Measurements from ENCODE around the gene RALGAPA1. TPM values are rescaled to one million over a fixed set of nuclear protein-coding genes. Genes with fewer than 3 reads are reported as not detected.
"Not testable (repeated sequence)": the region's sequence is repeated elsewhere in the genome, so short reads cannot be mapped to it uniquely, and the experiment has no call there.

RALGAPA1 gene
- total RNA-seq: 40.3 and 48.5 TPM in 2 replicates

- intact Hi-C loops (cut with micrococcal nuclease): loop anchor here (1.0 to 5.0 kb wide), 7 partner anchors 17 to 762 kb away; partner anchors contain the start of genes BRMS1L, FAM177A1, PPP2R3C and PRORP
- not testable (repeated sequence) for H3K9me3 Mint-ChIP-seq
- H3K4me1 Mint-ChIP-seq (ENCODE audit: low read depth): peaks cover 29% of the 10 kb centered on the region
Measured at GRCh38 chr14:35808638-35809563, at the start of gene RALGAPA1. TSS of gene RALGAPA1 (minus strand) at chr14:35809295. CDS start at chr14:35808835, 460 bp downstream.

DNA sequence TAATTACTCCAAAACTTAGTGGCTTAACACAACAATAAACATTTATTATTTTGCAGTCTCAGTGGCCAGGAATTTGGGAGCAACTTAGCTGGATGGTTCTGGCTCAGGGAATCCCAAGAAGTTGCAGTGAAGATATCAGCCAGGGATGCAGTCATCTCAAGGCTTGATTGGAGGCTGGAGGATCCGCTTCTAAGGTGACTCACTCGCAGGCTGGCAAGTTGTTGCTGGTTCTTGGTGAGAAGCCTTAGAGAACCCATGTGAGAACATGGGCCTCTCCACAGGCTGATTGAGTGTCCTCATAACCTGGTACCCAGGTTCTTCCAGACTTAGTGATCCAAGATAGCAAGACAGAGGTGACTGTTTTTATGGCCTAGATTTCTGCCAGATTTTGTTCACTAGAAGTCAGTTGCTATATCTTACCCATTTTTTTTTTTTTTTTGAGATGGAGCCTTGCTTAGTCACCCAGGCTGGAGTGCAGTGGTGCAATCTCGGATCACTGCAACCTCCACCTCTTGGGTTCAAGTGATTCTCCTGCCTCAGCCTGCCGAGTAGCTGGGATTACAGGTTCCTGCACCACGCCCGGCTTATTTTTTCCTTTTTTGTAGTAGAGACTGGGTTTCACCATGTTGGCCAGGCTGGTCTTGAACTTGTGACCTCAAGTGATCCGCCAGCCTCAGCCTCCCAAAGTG is 49.6 kb upstream of the RALGAPA1 start:
- H3K9me3 Mint-ChIP-seq: no peaks in the 10 kb centered on the region
- H3K4me3 Mint-ChIP-seq: no peak overlapping the region
- H3K36me3 Mint-ChIP-seq (ENCODE audit: low read depth): peaks cover 17% of the 10 kb centered on the region
- H3K4me1 Mint-ChIP-seq (ENCODE audit: low read depth): no peaks in the 10 kb centered on the region
- DNase-seq (ENCODE audit: low spot score): no peak
- H3K27ac Mint-ChIP-seq: no peak overlapping the region
- intact Hi-C loops (cut with micrococcal nuclease): no loop called here
- no peaks in the 10 kb centered on the region for H3K27me3 Mint-ChIP-seq (ENCODE audit: insufficient read depth)

More at GRCh38 chr14:35808638-35809563, at the start of gene RALGAPA1:
- peak within 1 kb of the TSS; percentile 100 for H3K4me3 Mint-ChIP-seq
- H3K27ac Mint-ChIP-seq: peak within 1 kb of the TSS; percentile 97
- not testable (repeated sequence) for H3K36me3 Mint-ChIP-seq (ENCODE audit: low read depth); H3K27me3 Mint-ChIP-seq (ENCODE audit: insufficient read depth)
- DNase-seq (ENCODE audit: low spot score): peak; percentile 89

DNA sequence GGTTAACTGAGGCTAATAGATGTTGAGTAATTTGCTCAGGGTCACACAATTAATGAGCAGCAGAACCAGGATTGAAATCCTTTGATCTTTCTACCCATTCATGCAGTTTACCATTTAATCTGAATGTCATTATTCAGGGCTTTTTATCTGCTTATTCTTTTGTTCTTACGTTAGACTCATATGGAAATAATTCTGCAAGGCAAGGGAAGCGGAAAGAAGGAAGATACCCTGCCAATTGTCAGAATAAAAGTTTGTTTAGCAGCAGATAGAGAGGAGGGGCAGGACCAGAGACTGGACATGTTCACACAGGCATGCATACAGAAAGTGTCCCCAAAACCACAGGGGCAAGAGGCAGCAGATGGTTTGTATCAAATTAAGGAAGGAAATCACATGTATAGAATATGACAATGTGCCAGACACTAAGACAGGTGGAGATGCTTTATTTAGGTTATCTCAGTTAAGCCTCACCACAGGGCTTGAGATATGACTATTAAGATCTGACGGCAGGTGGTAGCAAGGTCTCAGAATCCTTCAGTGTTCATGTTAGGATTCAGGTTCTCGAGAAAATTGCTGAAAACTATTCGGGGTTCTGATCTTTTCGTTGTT is 46.9 kb upstream of the RALGAPA1 start:
- no peaks in the 10 kb centered on the region for H3K27me3 Mint-ChIP-seq (ENCODE audit: insufficient read depth)
- H3K27ac Mint-ChIP-seq: no peak overlapping the region
- no peaks in the 10 kb centered on the region for H3K4me1 Mint-ChIP-seq (ENCODE audit: low read depth)
- no peak for DNase-seq (ENCODE audit: low spot score)
- H3K4me3 Mint-ChIP-seq: no peak overlapping the region
- H3K36me3 Mint-ChIP-seq (ENCODE audit: low read depth): peaks cover 12% of the 10 kb centered on the region
- intact Hi-C loops (cut with micrococcal nuclease): no loop called here
- peaks cover 5% of the 10 kb centered on the region for H3K9me3 Mint-ChIP-seq

- intact Hi-C loops (cut with micrococcal nuclease): no loop called here
- DNase-seq (ENCODE audit: low spot score): no peak
- H3K27ac Mint-ChIP-seq: no peak overlapping the region
- H3K36me3 Mint-ChIP-seq (ENCODE audit: low read depth): peaks cover 14% of the 10 kb centered on the region
- no peak overlapping the region for H3K4me3 Mint-ChIP-seq
- H3K9me3 Mint-ChIP-seq: peaks cover 6% of the 10 kb centered on the region
- no peaks in the 10 kb centered on the region for H3K27me3 Mint-ChIP-seq (ENCODE audit: insufficient read depth)
- no peaks in the 10 kb centered on the region for H3K4me1 Mint-ChIP-seq (ENCODE audit: low read depth)
Measured at GRCh38 chr14:35854696-35855270, 45.7 kb upstream of the RALGAPA1 start.

GRCh38 chr14:35853225-35853624 is 44.1 kb upstream of the RALGAPA1 start:
- DNase-seq (ENCODE audit: low spot score): no peak
- intact Hi-C loops (cut with micrococcal nuclease): no loop called here

GRCh38 chr14:35851823-35852222 is 42.7 kb upstream of the RALGAPA1 start:
- no peak overlapping the region for H3K27ac Mint-ChIP-seq
- H3K4me1 Mint-ChIP-seq (ENCODE audit: low read depth): no peaks in the 10 kb centered on the region
- H3K36me3 Mint-ChIP-seq (ENCODE audit: low read depth): peaks cover 14% of the 10 kb centered on the region
- intact Hi-C loops (cut with micrococcal nuclease): no loop called here
- no peak for DNase-seq (ENCODE audit: low spot score)
- no peaks in the 10 kb centered on the region for H3K27me3 Mint-ChIP-seq (ENCODE audit: insufficient read depth)
- H3K4me3 Mint-ChIP-seq: no peak overlapping the region
- H3K9me3 Mint-ChIP-seq: peaks cover 6% of the 10 kb centered on the region

More at GRCh38 chr14:35853225-35853624, 44.1 kb upstream of the RALGAPA1 start:
- H3K4me1 Mint-ChIP-seq (ENCODE audit: low read depth): no peaks in the 10 kb centered on the region
- peaks cover 6% of the 10 kb centered on the region for H3K9me3 Mint-ChIP-seq
- peaks cover 14% of the 10 kb centered on the region for H3K36me3 Mint-ChIP-seq (ENCODE audit: low read depth)
- H3K27ac Mint-ChIP-seq: no peak overlapping the region
- no peaks in the 10 kb centered on the region for H3K27me3 Mint-ChIP-seq (ENCODE audit: insufficient read depth)
- no peak overlapping the region for H3K4me3 Mint-ChIP-seq

DNA sequence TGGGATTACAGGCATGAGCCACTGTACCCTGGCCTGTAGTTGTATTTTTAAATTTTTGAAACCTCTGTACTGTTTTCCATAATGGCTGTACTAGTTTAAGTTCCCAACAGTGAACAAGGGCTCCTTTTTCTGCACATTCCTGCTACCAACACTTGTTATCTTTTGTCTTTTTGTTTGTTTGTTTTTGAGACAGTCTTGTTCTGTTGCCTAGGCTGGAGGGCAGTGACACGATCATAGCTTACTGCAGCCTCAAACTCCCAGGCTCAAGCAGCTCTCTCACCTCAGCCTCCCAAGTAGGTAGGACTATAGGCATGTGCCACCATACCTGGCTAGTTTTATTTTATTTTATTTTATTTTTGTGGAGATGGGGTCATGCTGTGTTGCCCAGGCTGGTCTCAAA is 40.0 kb upstream of the RALGAPA1 start:
- no peak for DNase-seq (ENCODE audit: low spot score)
- H3K36me3 Mint-ChIP-seq (ENCODE audit: low read depth): peaks cover 20% of the 10 kb centered on the region
- H3K4me3 Mint-ChIP-seq: no peak overlapping the region
- peaks cover 6% of the 10 kb centered on the region for H3K9me3 Mint-ChIP-seq
- peaks cover 4% of the 10 kb centered on the region for H3K4me1 Mint-ChIP-seq (ENCODE audit: low read depth)
- H3K27me3 Mint-ChIP-seq (ENCODE audit: insufficient read depth): no peaks in the 10 kb centered on the region
- intact Hi-C loops (cut with micrococcal nuclease): no loop called here
- no peak overlapping the region for H3K27ac Mint-ChIP-seq

DNA sequence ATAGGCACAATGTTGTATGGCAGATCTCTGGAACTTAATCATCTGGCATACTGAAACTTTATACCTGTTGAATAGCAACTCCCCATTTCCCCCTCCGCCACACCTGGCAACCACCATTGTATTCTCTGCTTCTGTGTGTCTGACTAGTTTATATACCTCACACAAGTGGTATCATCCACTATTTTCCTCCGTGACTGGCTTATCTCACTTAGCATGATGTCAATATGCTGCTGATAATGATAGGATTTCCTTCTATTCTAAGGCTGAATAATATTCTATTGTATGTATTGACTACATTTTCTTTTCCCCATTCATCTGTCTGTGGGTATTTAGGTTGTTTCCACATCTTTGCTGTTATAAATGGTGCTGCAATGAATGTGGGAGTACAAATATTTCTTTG is 38.5 kb upstream of the RALGAPA1 start:
- H3K27ac Mint-ChIP-seq: no peak overlapping the region
- DNase-seq (ENCODE audit: low spot score): no peak
- peaks cover 34% of the 10 kb centered on the region for H3K36me3 Mint-ChIP-seq (ENCODE audit: low read depth)
- peaks cover 4% of the 10 kb centered on the region for H3K4me1 Mint-ChIP-seq (ENCODE audit: low read depth)
- H3K4me3 Mint-ChIP-seq: no peak overlapping the region
- intact Hi-C loops (cut with micrococcal nuclease): no loop called here
- peaks cover 14% of the 10 kb centered on the region for H3K9me3 Mint-ChIP-seq
- no peaks in the 10 kb centered on the region for H3K27me3 Mint-ChIP-seq (ENCODE audit: insufficient read depth)

DNA sequence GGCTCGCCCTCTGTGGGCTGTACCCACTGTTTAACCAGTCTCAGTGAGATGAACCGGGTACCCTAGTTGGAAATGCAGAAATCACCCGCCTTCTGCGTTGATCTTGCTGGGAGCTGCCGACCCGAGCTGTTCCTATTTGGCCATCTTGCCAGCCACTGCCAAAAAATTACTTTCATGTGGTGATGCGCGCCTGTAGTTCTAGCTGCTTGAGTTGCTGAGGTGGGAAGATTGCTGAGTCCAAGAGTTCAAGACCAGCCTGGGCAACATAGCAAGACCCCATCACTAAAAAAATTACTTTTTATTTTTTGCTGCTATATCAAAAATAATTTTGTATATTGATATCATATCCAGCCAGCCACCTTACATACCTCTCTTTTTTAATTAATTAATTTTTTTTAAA is 35.4 kb upstream of the RALGAPA1 start:
- Mint-ChIP-seq H3K27me3 (ENCODE audit: insufficient read depth) (no peaks in the 10 kb centered on the region), H3K27ac (no peak overlapping the region), H3K36me3 (ENCODE audit: low read depth) (peaks cover 54% of the 10 kb centered on the region), H3K4me3 (no peak overlapping the region), H3K4me1 (ENCODE audit: low read depth) (peaks cover 4% of the 10 kb centered on the region), H3K9me3 (peaks cover 34% of the 10 kb centered on the region)
- DNase-seq (ENCODE audit: low spot score): no peak
- intact Hi-C loops (cut with micrococcal nuclease): no loop called here

DNA sequence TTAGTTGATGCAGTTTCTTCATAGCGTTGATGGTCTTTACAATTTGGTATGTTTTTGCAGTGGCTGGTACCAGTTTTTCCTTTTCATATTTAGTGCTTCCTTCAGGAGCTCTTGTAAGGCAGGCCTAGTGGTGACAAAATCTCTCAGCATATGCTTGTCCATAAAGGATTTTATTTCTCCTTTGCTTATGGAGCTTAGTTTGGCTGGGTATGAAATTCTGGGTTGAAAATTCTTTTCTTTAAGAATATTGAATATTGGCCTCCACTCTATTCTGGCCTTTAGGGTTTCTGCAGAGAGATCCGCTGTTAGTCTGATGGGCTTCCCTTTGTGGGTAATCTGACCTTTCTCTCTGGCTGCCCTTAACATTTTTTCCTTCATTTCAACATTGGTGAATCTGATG is 33.1 kb upstream of the RALGAPA1 start:
- H3K4me3 Mint-ChIP-seq; H3K27ac Mint-ChIP-seq; DNase-seq (ENCODE audit: low spot score); H3K27me3 Mint-ChIP-seq (ENCODE audit: insufficient read depth); H3K4me1 Mint-ChIP-seq (ENCODE audit: low read depth); intact Hi-C loops (cut with micrococcal nuclease): not testable (repeated sequence)
- H3K36me3 Mint-ChIP-seq (ENCODE audit: low read depth): peaks cover 65% of the 10 kb centered on the region
- H3K9me3 Mint-ChIP-seq: peaks cover 41% of the 10 kb centered on the region

DNA sequence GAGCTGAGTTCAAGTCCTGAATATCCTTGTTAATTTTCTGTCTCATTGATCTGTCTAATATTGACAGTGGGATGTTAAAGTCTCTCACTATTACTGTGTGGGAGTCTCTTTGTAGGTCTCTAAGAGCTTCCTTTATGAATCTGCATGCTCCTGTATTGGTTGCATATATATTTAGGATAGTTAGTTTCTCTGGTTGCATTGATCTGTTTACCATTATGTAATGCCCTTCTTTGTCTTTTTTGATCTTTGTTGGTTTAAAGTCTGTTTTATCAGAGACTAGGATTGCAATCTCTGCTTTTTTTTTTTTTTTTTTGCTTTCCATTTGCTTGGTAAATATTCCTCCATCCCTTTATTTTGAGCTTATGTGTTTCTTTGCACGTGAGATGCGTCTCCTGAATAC is 32.6 kb upstream of the RALGAPA1 start:
- H3K4me3 Mint-ChIP-seq; H3K4me1 Mint-ChIP-seq (ENCODE audit: low read depth); intact Hi-C loops (cut with micrococcal nuclease); H3K27me3 Mint-ChIP-seq (ENCODE audit: insufficient read depth); DNase-seq (ENCODE audit: low spot score); H3K27ac Mint-ChIP-seq: not testable (repeated sequence)
- H3K36me3 Mint-ChIP-seq (ENCODE audit: low read depth): peaks cover 66% of the 10 kb centered on the region
- H3K9me3 Mint-ChIP-seq: peaks cover 41% of the 10 kb centered on the region

- no peak overlapping the region for H3K27ac Mint-ChIP-seq
- peaks cover 36% of the 10 kb centered on the region for H3K36me3 Mint-ChIP-seq (ENCODE audit: low read depth)
- intact Hi-C loops (cut with micrococcal nuclease): no loop called here
- no peak for DNase-seq (ENCODE audit: low spot score)
- no peaks in the 10 kb centered on the region for H3K27me3 Mint-ChIP-seq (ENCODE audit: insufficient read depth)
- no peaks in the 10 kb centered on the region for H3K4me1 Mint-ChIP-seq (ENCODE audit: low read depth)
- H3K4me3 Mint-ChIP-seq: no peak overlapping the region
- H3K9me3 Mint-ChIP-seq: peaks cover 16% of the 10 kb centered on the region
Measured at GRCh38 chr14:35835208-35835982, 26.3 kb upstream of the RALGAPA1 start.
